HFF-Myc (cell line): ENCODE results near the gene FAM209B.
"Not testable (repeated sequence)": the region's sequence is repeated elsewhere in the genome, so short reads cannot be mapped to it uniquely, and the experiment has no call there.

ENCODE experiments used
- DNase-seq: peaks from one replicate; pipeline ENCODE4 v3.0.0-alpha.2; 2011; ENCODE audit warnings: low read depth; ENCODE audit errors: extremely low read depth
- H3K4me3 ChIP-seq: replicated peaks from 2 replicates; pipeline ENCODE4 v1.5.1; 2011; ENCODE audit warnings: low read depth, mild to moderate bottlenecking, control low read depth, low read length
- CTCF ChIP-seq: IDR thresholded peaks from 2 replicates; pipeline ENCODE4 v1.5.1; 2012; ENCODE audit warnings: mild to moderate bottlenecking, low read depth, low read length, control low read depth; ENCODE audit errors: missing control alignments

Gene FAM209B

GRCh38 chr20:56532946-56533345 is at the start of gene FAM209B:
FAM209B (plus strand) TSS chr20:56533246; CDS start chr20:56533342, 96 bp downstream.
- H3K4me3 ChIP-seq, DNase-seq: not testable (repeated sequence)

GRCh38 chr20:56483970-56484369 is 49.1 kb upstream of the FAM209B start:
- H3K4me3 ChIP-seq = no peak overlapping the region
- no peak for DNase-seq
- no peak for TF ChIP-seq CTCF

GRCh38 chr20:56487216-56487615 is 45.8 kb upstream of the FAM209B start:
- no peak overlapping the region for H3K4me3 ChIP-seq
- no peak for TF ChIP-seq CTCF
- DNase-seq = no peak

- no peak for DNase-seq
- H3K4me3 ChIP-seq = no peak overlapping the region
- no peak for TF ChIP-seq CTCF
Measured at GRCh38 chr20:56488566-56488965, 44.5 kb upstream of the FAM209B start.

GRCh38 chr20:56501116-56501515 is 31.9 kb upstream of the FAM209B start:
- no peak for TF ChIP-seq CTCF
- no peak overlapping the region for H3K4me3 ChIP-seq
- DNase-seq = no peak

GRCh38 chr20:56503916-56504315 is 29.1 kb upstream of the FAM209B start:
- DNase-seq = no peak
- no peak overlapping the region for H3K4me3 ChIP-seq
- no peak for TF ChIP-seq CTCF

GRCh38 chr20:56504373-56505005 is 28.6 kb upstream of the FAM209B start:
- DNase-seq = no peak

More at GRCh38 chr20:56504373-56505005, 28.6 kb upstream of the FAM209B start:
- no peak overlapping the region for H3K4me3 ChIP-seq
- TF ChIP-seq CTCF = peak; percentile 65
